Measurements from ENCODE around the gene PRDM13.
"Not testable (repeated sequence)": the region's sequence is repeated elsewhere in the genome, so short reads cannot be mapped to it uniquely, and the experiment has no call there.

The PRDM13 gene

DNA sequence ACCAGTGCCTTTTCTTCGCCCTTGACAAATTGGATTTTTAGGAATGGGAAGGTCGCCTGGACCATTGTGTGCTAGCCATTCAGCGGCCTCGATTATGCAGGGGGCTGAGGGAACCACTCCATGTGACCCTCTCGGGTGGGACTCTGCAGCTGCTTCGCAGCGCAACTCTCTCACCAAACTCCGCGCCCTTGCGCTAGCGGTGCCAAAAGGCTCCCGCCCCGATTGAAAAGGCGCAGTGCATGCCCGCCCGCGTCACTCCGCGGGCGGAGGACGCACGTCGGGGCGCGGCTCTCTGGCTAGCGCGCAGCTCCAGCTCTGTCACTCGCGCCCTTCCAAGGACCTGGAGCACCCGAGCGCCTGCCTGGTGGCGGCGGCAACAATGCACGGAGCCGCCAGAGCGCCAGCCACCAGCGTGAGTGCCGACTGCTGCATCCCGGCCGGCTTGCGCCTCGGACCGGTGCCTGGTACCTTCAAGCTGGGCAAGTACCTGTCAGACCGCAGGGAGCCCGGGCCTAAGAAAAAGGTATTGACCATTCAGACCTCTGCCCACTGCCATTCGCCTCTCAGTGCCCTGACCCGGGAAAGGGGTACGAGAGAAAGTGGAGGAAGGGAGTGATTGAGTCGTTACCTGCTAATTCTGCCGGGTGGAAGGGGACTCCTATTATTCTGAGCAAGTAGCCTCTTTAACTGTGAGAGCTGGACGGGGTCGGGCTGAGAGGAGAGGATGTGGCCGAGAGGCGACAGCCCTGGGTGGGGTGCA, at the start of gene PRDM13:
PRDM13 (plus strand) TSS at position 178 of the 760 bp plus-strand sequence; CDS start at position 380, 202 bp downstream.
- DNase-seq (ENCODE audit: low read depth in 2 of 2) = no peak

DNA sequence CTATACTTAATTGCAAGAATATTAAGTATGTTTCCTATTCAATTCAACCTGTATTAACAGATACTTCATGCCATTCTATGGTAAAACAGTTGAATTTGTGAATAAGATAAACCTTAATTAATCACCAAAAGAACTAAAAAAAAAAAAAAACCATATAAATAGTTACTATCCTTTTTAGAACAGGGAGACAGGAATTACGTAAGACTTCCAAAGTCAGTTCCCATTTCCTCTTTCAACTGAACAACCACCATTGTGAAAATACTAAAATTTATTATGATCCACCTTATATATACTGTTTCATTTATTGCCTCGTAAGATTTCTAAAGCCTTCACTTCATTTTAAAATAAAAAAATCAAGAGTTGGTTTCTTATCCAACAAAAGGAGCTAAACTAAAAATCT, 47.6 kb upstream of the PRDM13 start:
- no peak for DNase-seq (ENCODE audit: low read depth in 2 of 2)

DNA sequence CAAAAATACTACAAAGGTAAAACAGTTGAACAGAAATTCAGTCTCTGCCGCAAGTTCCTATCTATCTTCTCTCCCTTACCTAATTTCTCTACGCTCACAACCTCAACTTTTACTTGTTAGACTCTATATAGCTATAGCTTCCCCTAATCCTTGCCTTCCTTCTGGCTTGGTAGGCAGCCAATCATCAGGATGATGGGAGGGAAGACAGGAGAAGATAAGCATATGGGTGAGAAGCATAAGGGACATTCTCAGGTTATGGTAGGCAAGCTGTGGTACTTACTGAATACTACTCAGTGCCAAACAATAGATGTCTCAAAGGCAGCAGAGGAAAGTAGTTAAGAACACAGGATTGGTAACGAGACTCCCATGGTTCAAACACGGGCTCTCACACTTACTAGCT, 46.0 kb upstream of the PRDM13 start:
- no peak for DNase-seq (ENCODE audit: low read depth in 2 of 2)

DNA sequence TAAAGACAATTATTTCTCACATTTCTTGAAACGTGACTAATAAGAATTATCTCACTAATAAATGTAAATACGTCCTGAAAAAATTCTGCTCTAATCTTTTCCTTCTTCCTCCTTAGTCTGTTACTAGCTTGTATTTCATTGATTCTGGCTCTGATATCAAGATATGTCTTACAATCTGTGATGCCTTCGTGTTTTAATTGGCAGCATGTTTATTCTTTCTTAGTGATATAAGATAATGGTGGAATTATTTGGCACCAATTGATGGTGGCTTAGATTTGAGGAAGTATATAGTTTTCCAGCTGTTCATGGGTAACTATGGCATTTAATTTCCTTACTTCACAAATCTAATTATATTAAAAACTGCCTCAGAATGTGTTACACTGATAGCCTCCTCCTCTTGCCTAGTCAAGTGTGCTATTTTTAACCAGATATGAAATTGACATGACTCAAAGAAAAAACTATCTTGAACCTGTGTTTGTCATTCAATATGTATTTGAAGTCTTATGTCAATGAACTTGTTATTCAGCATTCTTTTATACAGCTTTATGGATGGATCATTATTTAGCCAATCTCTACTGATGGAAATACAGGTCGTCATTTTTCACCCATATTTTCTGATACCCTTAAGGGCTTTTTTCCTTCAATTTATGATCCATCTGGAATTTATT, 43.4 kb upstream of the PRDM13 start:
- no peak for DNase-seq (ENCODE audit: low read depth in 2 of 2)

DNA sequence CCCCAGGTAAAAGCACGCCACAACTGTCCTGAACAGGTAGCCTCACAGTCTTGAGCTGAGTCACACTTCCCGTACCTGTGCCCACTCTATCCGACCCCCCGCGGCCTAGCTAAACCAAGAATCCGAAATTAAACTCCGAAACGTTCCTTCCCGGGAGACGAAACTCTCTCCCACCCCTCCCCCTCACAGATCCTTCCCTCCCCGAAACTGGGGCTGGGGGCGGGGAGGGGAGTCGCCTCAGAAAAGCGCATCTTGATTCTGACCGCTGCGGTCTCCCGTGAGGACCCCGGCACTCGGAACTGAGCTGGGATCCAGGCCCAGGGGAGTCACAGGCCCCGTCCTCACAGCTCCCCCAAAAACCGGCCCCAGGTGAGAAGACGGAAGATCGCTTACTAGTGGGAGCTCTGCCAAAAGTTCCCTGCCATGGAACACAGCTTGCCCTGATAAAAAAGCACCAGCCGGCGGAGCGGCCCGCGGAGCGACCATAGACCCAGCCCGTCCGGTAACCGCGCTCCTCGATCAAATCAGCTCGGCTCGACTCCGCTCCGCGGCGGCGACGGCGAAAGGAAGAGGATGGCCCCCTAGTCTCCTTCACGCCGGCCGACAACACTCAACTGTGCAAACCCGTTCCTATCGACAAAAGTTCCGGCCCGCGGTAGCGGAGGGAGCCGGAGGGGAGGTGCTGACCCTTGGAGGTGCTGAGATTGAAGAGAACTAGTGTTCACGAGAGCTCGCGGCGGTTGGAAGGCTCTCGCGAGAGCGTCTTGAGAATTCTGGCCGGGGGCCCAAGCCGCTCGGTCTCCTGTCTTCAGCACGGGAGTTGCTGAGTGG, 38.3 kb upstream of the PRDM13 start, which contains the start of gene CCNC:
CCNC (minus strand) TSS at position 558 of the 831 bp plus-strand sequence; CDS start at position 425, 133 bp downstream.
- peak; percentile 80 for DNase-seq (ENCODE audit: low read depth in 2 of 2)

DNA sequence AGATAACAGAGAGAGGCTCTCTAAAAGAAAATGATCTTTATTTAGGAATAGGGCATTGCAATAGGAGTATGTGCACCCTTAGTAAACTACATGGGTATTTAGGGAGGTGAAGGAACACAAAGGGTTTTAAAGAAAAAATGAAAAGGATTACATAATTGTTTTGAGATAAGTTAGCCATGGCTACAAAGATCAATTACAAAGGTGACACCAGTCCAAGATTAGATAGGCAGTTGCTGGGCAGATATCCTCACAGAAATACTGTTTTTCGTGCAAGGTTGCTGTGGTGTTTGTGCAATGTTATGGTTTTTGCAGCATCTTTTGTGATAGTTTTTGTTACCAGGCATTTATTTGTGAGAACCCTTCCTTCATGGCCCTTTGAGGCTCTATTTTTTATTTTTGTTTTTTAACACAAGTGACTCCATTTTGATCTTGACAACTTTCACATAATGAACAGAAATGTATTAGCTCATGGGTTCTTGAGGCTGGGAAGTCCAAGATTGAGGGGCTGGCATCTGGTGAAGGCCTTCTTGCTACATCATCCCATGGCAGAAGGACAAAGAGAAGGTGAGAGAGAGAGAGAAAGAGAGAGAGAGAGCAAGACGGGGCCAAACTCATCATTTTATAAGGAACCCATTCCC, 32.5 kb upstream of the PRDM13 start:
- no peak for DNase-seq (ENCODE audit: low read depth in 2 of 2)

DNA sequence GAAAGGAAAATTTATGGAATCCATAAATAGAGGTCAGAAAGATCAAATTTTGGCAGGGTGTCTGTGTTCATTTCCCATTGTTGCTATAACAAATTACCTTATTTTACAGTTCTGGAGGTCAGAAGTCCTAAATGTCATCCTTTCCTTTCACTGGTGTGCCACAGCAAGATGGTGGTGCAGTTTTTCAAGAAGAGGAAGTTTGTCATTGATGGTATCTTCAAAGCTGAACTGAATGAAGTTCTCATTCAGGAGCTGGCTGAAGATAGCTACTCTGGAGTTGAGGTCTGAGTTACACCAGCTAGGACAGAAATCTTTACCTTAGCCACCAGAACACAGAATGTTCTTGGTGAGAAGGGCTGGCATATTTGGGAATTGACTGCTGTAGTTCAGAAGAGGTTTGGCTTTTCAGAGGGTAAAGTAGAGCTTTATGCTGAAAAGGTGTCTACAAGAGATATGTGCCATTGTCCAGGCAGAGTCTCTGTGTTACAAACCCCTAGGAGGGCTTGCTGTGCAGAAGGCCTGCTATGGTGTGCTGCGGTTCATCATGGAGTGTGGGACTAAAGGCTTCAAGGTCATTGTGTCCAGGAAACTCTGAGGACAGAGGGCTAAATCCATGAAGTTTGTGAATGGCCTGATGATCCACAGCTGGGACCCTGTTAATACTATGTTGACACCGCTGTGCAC, 30.9 kb upstream of the PRDM13 start:
- DNase-seq (ENCODE audit: low read depth in 2 of 2) = no peak

DNA sequence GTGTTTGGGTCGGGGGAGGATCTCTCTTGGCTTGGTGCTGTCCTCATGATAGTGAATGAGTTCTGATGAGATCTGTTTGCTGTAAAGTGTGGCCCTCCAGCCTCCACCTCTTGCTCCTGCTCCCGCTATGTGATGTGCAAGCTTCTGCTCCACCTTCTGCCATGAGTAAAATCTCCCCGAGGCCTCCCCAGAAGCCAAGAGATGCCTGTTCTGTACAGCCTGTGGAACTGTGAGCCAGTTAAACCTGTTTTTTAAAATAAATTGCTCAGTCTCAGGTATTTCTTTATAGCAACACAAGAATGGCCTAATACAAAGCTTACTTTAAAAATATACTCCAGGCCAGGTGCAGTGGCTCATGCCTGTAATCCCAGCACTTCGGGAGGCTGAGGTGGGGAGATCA, 26.9 kb upstream of the PRDM13 start:
- no peak for DNase-seq (ENCODE audit: low read depth in 2 of 2)

DNA sequence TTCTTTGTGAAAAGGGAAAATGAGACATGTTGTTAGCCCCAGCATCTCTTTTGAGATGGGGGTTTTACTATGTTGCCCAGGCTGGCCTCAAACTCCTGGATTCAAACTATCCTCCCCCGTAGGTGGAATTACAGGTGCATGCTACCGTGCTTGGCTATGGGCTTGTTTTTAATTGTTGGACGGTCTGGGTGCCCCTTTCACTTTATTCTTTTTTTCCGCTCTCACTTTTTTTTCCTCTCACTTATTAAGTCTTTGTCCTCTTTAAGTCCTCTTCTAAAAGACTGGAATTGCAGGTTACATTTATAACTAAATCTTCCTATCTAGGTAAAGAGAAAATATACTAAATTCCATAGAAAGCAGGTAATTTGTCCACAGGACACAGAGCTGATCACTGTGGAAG, 18.8 kb upstream of the PRDM13 start:
- DNase-seq (ENCODE audit: low read depth in 2 of 2) = no peak

DNA sequence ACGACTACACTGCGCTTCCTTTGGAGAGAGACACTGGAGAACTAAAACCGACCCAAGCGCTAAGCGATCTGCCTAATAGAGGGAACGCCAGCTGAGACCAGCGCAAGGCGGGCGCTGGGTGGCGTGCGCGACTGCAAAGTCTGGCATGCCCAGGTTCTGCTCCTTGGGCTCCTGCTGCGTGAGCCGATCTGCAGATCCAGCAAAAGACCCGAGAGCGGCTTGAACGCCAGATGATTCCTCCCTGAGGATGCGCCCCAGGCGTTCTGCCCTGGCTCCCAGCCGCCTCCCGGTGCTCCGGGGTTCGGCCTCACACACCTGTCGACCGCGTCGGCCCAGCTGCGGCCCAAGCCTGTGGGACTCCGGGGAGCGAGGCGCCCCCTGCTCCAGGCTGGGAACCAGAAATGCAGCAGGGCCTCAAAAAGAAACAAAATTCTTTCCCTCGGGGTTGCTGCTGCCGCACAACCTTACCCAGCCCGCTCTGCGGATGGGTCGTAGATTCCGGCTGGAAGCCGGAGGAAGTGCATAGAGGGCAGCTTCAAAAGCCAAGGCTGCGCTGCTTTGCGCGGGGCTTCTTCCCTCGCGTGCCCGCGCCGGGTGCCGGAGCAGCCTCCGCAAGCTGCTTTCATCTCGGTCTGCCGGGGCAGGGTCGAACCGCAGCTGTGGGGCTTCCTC, 17.9 kb upstream of the PRDM13 start:
- DNase-seq (ENCODE audit: low read depth in 2 of 2) = peak; percentile 36 to 51

DNA sequence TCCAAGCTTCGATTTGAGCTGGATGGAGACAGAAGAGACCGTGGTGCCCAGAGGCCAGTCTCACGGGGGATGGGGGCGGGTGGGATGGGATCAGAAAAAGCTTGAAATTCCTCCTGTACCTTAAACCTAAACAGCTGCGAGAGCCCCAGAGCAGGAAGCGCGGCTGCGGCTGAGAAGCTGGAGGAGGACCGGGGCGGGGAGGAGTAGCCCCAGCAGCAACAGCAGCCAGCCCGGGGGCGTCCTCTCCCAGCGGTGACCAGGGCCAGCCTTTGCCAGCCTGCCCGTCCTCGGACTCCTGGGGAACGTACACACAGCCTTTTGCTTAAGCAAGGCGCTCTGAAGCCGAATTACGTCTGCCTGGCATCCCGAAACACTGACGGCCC, 17.4 kb upstream of the PRDM13 start:
- DNase-seq (ENCODE audit: low read depth in 2 of 2) = no peak

DNA sequence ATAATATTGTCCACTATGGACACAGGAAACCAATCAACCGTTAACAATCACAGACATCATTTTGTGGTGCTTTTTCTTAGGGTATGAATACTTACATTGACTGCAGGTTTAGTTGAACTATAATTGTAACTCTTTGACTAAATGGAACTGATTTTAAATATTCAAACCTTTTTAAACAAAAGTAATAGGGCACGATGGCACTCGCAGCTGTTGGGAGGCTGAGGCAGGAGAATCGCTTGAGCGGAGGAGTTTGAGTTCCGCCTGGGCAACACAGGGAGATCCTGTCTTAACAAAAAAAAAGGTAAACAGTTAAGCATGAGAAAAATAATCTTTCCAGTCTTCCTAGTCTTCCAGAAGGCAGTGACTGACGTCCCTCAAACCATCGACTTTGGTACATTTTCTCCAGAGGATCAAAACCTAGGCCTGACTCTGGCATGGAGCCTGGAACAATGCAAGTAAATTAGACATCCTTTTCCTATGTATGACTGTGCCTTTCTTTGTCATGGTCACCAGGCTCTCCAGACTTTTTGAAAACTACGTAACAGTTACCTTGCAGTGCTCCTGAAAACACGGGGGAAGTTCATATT, 16.6 kb upstream of the PRDM13 start:
- no peak for DNase-seq (ENCODE audit: low read depth in 2 of 2)

DNA sequence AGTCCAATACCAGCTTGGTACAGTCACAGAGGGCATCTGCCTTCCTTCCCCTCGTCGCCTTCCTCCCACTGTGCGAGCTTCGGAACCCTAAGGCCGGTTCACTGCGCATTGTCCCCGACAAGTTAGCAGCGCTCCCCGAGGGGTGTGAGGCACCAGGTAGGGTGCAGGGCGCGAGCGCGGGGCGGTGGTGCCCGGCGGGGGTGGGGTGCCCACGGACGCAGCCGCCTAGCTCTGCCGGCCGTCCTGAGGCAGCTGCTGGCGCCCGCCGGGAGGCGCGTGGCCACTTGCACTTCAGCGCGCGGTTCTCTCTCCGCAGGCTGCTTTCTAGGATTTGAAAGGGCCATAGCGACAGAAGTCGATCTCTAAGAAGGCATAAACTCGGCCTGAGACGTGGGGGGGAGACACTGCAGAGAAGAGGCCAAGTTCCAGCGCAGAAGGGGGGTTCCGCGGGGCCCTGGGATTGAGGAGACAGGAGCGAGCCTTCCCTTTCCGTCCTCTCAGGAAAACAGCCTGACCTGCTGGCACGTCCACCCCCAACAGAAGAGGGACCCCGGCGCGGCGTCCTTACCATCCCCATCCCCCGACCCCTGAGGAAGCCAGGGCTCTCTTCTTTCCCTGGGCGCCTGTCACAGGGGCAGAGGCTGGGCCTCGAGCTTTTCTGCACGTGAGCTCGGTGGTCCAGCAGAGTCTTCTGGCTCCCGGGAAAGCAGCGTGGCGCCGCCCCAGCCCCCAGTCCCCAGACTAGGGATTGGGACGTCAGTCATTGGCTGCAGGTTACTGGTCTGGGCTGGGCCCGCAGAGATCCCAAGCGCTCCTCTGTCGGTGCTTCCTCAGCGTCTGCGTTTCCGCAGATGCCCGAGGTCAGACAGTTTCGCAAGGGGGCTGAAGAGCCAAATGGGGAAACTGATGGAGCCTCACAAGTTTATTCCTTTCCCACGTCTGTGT, 15.6 kb upstream of the PRDM13 start:
- no peak for DNase-seq (ENCODE audit: low read depth in 2 of 2)

DNA sequence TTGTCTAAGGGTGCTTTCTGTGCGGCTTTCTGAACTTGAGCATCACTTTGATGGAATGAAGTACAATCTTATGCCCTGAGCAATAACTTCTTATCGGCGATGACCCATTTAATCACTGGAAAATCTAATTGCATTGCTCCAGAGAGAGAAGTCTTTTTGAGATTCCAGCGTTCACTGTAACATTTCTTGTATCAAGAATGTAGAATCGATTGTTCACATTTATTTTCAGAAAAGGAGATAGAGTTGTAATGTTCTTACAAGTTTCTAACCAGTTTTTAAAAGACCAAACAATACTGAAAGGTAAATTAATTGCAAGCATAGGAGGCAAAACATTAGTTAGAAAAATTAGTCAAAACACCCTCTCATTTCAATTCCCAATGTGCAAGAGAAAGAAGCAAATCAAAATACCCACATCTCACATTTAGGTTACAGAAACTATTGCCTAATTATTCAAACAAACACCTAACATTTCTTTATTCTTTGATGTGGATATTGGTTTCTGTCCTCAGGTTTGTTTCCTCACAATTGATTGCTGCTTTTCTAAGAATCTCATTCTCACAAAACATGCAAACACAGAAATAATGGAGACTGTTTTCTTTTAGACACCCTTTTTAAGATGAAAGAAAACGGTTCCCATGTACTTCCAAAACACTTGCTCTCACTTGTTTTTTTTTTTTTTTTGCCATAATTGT, 14.8 kb upstream of the PRDM13 start:
- no peak for DNase-seq (ENCODE audit: low read depth in 2 of 2)

DNA sequence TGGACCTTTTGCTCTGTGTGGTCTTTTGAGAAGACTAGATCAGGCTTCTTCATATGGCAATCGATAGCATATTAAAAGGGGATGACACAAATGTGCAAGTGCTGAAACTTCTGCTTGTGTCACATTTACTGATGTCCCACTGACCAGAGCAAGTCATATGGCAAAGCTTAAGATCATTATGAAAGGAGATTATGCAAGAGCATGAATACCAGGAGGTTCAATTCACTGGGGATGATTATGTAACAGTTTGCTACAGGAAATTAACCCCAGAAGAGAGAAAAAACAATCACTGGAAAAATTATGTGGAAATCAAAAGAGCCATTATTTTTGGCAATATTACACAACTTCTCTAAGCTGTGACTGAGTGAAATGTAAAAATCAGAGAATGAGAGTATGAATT, 13.7 kb upstream of the PRDM13 start:
- DNase-seq (ENCODE audit: low read depth in 2 of 2) = no peak

DNA sequence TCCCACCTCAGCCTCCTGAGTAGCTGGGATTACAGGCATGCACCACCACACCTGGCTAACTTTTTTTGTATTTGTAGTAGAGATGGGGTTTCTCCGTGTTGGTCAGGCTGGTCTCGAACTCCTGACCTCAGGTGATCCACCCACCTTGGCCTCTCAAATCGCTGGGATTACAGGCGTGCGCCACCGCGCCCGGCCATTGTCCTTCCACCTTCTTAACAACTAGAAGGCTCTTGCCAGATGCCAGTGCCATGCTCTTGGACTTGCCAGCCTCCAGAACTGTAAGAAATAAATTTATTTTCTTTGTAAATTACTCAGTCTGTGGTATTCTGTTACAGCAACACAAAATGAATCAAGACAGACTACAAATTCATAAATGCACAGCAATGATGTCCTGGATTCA, 11.9 kb upstream of the PRDM13 start:
- not testable (repeated sequence) for DNase-seq (ENCODE audit: low read depth in 2 of 2)

DNA sequence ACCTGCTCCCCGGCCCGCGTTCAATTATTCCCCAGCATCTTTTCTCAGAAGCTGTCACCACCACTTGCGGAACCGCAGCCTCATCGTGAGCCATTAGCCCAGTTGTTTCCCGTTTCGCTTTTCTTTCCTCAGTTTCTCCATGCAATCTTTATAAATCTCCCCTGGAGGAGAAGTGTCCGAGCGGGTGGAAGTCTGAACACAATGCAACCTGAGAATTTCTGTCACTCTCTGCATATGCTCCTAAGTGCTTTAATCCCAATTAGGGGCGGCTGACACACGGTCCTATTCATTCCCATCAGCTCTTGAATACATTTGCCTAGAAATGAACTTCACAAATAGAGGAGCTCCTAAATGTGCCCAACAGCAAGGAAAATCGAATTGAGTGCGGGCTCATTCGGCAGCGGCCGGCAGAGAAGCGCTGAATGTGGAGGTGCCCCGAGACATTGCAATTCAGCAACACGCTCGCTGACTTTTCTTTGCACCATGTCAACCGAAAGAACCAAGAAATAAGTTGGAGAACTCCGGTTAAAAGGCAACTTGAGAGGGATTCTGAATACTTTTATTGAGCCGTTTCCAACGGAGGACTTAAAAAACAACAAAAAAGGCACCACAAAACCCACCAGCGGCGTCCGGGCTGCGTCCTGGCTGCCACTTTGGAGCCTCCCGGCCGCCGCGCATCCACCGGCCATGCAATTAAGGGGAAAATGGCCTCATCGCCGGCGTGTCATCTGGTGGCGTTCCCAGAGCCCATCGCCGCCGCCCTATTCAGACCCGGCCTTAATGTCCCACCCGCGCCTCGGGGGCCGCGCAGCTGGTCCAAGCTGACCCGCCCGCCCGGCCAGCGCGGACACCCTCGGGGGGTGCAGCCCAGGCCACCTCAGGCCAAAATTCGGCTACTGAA, 3.9 kb upstream of the PRDM13 start:
- no peak for DNase-seq (ENCODE audit: low read depth in 2 of 2)
